DND-41 (cell line): Measurements from ENCODE around the gene ADCY7.

Experiments used
- EZH2 ChIP-seq: IDR thresholded peaks from 3 replicates; pipeline ENCODE4 v1.6.1; 2012; ENCODE audit warnings: borderline replicate concordance, low read depth, mild to moderate bottlenecking, moderate library complexity, low read length, inconsistent platforms; ENCODE audit not compliant: severe bottlenecking
- TF ChIP-seq, protein P1 (sequence below): IDR thresholded peaks from 2 replicates; pipeline ENCODE4 v1.5.1; 2012; ENCODE audit warnings: borderline replicate concordance, low read length, moderate library complexity, mild to moderate bottlenecking; ENCODE audit not compliant: poor library complexity, severe bottlenecking; ENCODE audit errors: extremely low read depth

- TF ChIP-seq, protein P1, sequence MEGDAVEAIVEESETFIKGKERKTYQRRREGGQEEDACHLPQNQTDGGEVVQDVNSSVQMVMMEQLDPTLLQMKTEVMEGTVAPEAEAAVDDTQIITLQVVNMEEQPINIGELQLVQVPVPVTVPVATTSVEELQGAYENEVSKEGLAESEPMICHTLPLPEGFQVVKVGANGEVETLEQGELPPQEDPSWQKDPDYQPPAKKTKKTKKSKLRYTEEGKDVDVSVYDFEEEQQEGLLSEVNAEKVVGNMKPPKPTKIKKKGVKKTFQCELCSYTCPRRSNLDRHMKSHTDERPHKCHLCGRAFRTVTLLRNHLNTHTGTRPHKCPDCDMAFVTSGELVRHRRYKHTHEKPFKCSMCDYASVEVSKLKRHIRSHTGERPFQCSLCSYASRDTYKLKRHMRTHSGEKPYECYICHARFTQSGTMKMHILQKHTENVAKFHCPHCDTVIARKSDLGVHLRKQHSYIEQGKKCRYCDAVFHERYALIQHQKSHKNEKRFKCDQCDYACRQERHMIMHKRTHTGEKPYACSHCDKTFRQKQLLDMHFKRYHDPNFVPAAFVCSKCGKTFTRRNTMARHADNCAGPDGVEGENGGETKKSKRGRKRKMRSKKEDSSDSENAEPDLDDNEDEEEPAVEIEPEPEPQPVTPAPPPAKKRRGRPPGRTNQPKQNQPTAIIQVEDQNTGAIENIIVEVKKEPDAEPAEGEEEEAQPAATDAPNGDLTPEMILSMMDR, result no peak
- no peak for TF ChIP-seq EZH2
These were observed 54.0 kb downstream of the ADCY7 start for GRCh38 chr16:50320310-50320709.
